Thoracic aorta (tissue), 2 donors: ENCODE measurements around the gene KLF13. TPM values are rescaled to one million over a fixed set of nuclear protein-coding genes. Genes with fewer than 3 reads are reported as not detected.

ENCODE experiments used
- ATAC-seq: fragments of 150-250 bp; one replicate; pipeline ENCODE4 v1.8.0; 2017; ENCODE audit warnings: low read depth; ENCODE audit not compliant: insufficient number of reproducible peaks, low FRiP score
- DNase-seq: peaks from one replicate; pipeline ENCODE4 v3.0.0-alpha.2; 2020; ENCODE audit warnings: low spot score
- H3K27ac ChIP-seq, 2 donors: fragments of 200-600 bp; sonication (generic); 1 replicate in 1 of 2; 2 replicates in 1 of 2; pipeline ENCODE4 v1.5.1; 2016; ENCODE audit warnings: mild to moderate bottlenecking in 2 of 2, moderate library complexity in 2 of 2
- H3K27me3 ChIP-seq: fragments of 200-600 bp; sonication (generic); replicated peaks from 2 replicates; pipeline ENCODE4 v1.6.0; 2016; ENCODE audit warnings: mild to moderate bottlenecking; ENCODE audit not compliant: insufficient read depth
- H3K36me3 ChIP-seq: fragments of 200-600 bp; sonication (generic); one replicate; pipeline ENCODE4 v1.5.1; 2016
- H3K4me1 ChIP-seq, 2 donors: fragments of 200-600 bp; sonication (generic); 1 replicate in 1 of 2; 2 replicates in 1 of 2; pipeline versions ENCODE4 v1.5.1 to v1.6.0; 2016; ENCODE audit warnings: low read depth in 2 of 2, mild to moderate bottlenecking in 1 of 2; ENCODE audit not compliant: control insufficient read depth in 1 of 2
- H3K4me3 ChIP-seq: fragments of 200-600 bp; sonication (generic); 2 replicates; pipeline ENCODE4 v1.5.1; 2016; ENCODE audit warnings: mild to moderate bottlenecking
- H3K9me3 ChIP-seq: fragments of 200-600 bp; sonication (generic); 2 replicates; pipeline ENCODE4 v1.5.1; 2016
- CTCF ChIP-seq: fragments of 200-600 bp; sonication (generic); IDR thresholded peaks from one replicate; pipeline ENCODE4 v1.5.1; 2019; ENCODE audit warnings: antibody characterized with exemption
- total RNA-seq, 2 donors: library from RNA; depleted of rRNA; stranded (reverse); fragments of >200 nt; gene quantifications; one replicate each; pipeline versions ENCODE4 v1.1.0 to v1.2.3, GENCODE V29; 2016

KLF13 gene
- total RNA-seq, 2 donors from 2014 or later, result 59.5 to 76.5 TPM

- no peak overlapping the region for H3K27ac ChIP-seq
These were observed 30.4 kb upstream of the KLF13 start for GRCh38 chr15:31296219-31296645.

GRCh38 chr15:31296646-31297574 is 29.7 kb upstream of the KLF13 start:
- ATAC-seq (no peak), DNase-seq (no peak)
- H3K4me1 ChIP-seq, result peaks cover 0 to 5% of the 10 kb centered on the region in 2 donors
- H3K4me3 ChIP-seq, result no peak overlapping the region
- H3K27ac ChIP-seq, result no peak overlapping the region
- TF ChIP-seq CTCF, result no peak
- no peaks in the 10 kb centered on the region for H3K27me3 ChIP-seq
- H3K9me3 ChIP-seq, result no peaks in the 10 kb centered on the region
- no peaks in the 10 kb centered on the region for H3K36me3 ChIP-seq

More at GRCh38 chr15:31296219-31296645, 30.4 kb upstream of the KLF13 start:
- ATAC-seq, result no peak
- Histone ChIP-seq H3K27me3 (no peaks in the 10 kb centered on the region), H3K36me3 (no peaks in the 10 kb centered on the region), H3K4me3 (no peak overlapping the region), H3K4me1 (peaks cover 0 to 2% of the 10 kb centered on the region in 2 donors), H3K9me3 (no peaks in the 10 kb centered on the region)
- no peak for TF ChIP-seq CTCF
- no peak for DNase-seq

- no peak for DNase-seq
- Histone ChIP-seq H3K4me3 (no peak overlapping the region), H3K9me3 (no peaks in the 10 kb centered on the region), H3K27ac (no peak overlapping the region), H3K4me1 (peaks cover 0 to 5% of the 10 kb centered on the region in 2 donors), H3K36me3 (no peaks in the 10 kb centered on the region), H3K27me3 (no peaks in the 10 kb centered on the region)
- ATAC-seq, result no peak
- no peak for TF ChIP-seq CTCF
These were observed 28.8 kb upstream of the KLF13 start for GRCh38 chr15:31297575-31298456.

GRCh38 chr15:31298707-31299172 is 27.9 kb upstream of the KLF13 start:
- no peak for DNase-seq
- no peaks in the 10 kb centered on the region for H3K27me3 ChIP-seq

More at GRCh38 chr15:31298707-31299172, 27.9 kb upstream of the KLF13 start:
- H3K9me3 ChIP-seq, result no peaks in the 10 kb centered on the region
- TF ChIP-seq CTCF, result no peak
- H3K36me3 ChIP-seq, result no peaks in the 10 kb centered on the region
- peaks cover 0 to 5% of the 10 kb centered on the region in 2 donors for H3K4me1 ChIP-seq
- H3K4me3 ChIP-seq, result no peak overlapping the region
- H3K27ac ChIP-seq, result no peak overlapping the region
- no peak for ATAC-seq
